Activated CD4-positive, alpha-beta T cell treated with anti-CD3 and anti-CD28 coated beads, Interleukin-2, amount 10 ng/mL, durations not matched to agents 7 days and 5 days (primary cell): Measurements from ENCODE around the gene SHC4. TPM values are rescaled to one million over a fixed set of nuclear protein-coding genes. Genes with fewer than 3 reads are reported as not detected.

ENCODE experiments used
- CTCF ChIA-PET: fragments of 350-600 bp; sonication (Branson Sonifier 250); formaldehyde crosslinking; loops from one replicate; lab custom pipeline; 2021; ENCODE audit warnings: antibody characterized with exemption; lab: Charles Lee
- POLR2A ChIA-PET: fragments of 350-600 bp; sonication (Branson Sonifier 250); formaldehyde crosslinking; loops from one replicate; lab custom pipeline; 2021; ENCODE audit warnings: antibody characterized with exemption; lab: Charles Lee
- DNase-seq: peaks from one replicate; pipeline ENCODE4 v3.0.0-alpha.2; 2020
- H3K27ac Mint-ChIP-seq: one replicate; pipeline ENCODE4 v1.8.0; 2021; ENCODE audit warnings: mild to moderate bottlenecking, moderate library complexity, mixed read lengths
- H3K27me3 Mint-ChIP-seq: one replicate; pipeline ENCODE4 v1.8.0; 2021; ENCODE audit warnings: mixed read lengths
- H3K36me3 Mint-ChIP-seq: one replicate; pipeline ENCODE4 v1.8.0; 2021; ENCODE audit warnings: low read depth, mixed read lengths
- H3K4me1 Mint-ChIP-seq: one replicate; pipeline ENCODE4 v1.8.0; 2021; ENCODE audit warnings: mixed read lengths
- H3K4me3 Mint-ChIP-seq: one replicate; pipeline ENCODE4 v1.8.0; 2021; ENCODE audit warnings: mild to moderate bottlenecking, moderate library complexity, mixed read lengths
- H3K9me3 Mint-ChIP-seq: one replicate; pipeline ENCODE4 v1.8.0; 2021; ENCODE audit warnings: mixed read lengths
- total RNA-seq, 2 experiments: library from RNA; stranded (reverse); gene quantifications; one replicate each; pipeline ENCODE4 v1.2.3, GENCODE V29; 2021

SHC4 gene
- total RNA-seq, 2 experiments from 2014 or later: 0.30 to 0.46 TPM

DNA sequence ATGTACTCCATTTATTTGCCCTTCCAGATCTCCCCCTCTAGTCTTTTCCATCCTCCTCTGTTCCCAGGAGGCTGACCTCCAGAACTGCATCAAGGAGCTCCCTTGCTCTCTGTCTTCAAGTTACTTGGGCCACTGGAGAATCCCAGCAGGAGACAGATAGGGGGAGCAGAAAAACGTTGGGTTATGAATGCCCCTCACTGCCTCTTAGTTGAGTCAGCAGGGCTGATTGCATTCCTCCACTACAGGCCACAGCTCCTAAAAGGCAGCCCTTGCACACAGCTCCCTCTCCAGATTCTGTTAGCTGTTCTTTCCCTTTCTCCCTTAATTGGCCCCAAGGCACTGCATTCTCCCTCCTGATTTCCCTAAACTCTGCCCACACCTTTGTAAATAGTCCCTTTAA, 140.5 kb downstream of the SHC4 start:
- Mint-ChIP-seq H3K36me3 (peaks cover 1% of the 10 kb centered on the region), H3K27me3 (peaks cover 9% of the 10 kb centered on the region), H3K4me3 (no peak overlapping the region), H3K4me1 (no peaks in the 10 kb centered on the region), H3K9me3 (no peaks in the 10 kb centered on the region), H3K27ac (no peak overlapping the region)
- no peak for DNase-seq
- ChIA-PET POLR2A (no interaction called here), CTCF (interaction anchor here (0.7 kb wide), 1 partner anchor 152 kb away, joined by 3 read pairs; no protein-coding TSS in a partner anchor)

DNA sequence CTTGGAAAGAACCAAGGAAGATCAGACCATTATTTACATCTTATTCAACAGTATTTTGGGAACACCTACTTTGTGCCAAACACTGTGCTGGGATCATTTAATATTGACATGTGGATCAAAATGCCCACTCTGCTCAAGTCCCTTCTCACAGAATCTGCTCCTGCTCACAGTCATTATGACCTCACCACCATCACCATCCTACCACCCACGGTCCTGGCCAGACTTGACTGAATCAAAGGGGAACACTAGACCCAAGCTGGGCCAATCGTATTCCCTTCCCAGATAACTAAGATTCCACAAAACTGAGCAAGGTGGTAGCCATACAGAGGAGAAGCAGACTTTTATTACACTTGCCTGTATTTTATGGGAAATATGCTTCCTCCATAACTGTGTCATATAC, 149.4 kb downstream of the SHC4 start:
- Mint-ChIP-seq H3K36me3 (peaks cover 2% of the 10 kb centered on the region), H3K4me1 (peaks cover 17% of the 10 kb centered on the region), H3K27ac (no peak overlapping the region), H3K9me3 (no peaks in the 10 kb centered on the region), H3K4me3 (no peak overlapping the region), H3K27me3 (peaks cover 16% of the 10 kb centered on the region)
- CTCF ChIA-PET: interaction anchor here (0.6 kb wide), 1 partner anchor 290 kb away, joined by 3 read pairs; no protein-coding TSS in a partner anchor
- no peak for DNase-seq
- POLR2A ChIA-PET: no interaction called here

DNA sequence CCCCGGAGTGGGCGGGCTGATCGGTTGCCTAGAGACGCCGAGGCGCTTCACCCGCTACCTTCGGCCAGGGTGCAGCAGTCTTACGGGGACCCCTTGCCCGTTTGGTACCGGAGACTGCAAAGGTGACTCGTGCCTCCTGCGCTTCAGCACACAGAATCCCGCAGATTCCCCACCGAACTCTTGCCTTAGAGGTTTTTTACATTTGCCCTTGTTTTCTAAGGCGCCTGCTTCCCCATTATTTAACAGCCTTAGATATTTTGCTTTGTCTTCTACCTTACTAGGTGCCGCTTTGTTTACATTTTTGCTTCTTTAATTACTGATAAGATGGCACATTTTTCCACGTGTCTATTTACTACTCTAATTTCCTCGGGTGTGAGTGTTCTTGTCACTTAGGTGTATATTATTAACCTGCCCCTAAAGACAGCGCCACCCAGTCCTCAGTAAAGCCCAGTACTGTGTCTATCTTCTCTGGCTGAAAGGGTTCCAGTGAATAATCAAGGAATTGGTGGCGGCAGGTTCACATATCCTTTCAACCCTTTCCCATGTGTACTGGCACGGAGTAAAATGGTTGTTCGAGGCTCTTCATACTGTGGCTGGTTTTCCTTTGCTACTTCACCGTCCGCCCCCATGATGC, 152.3 kb downstream of the SHC4 start:
- no peak for DNase-seq
- ChIA-PET POLR2A (interaction anchor here (0.6 to 1.1 kb wide), 5 partner anchors 11 to 634 kb away, joined by 3 to 8 read pairs (median 4); partner anchors contain the start of genes EID1 and MYEF2), CTCF (interaction anchor here (1.5 to 2.2 kb wide), 2 partner anchors 10 to 344 kb away, joined by 3 to 10 read pairs; partner anchors contain the start of gene COPS2)
- Mint-ChIP-seq H3K9me3 (no peaks in the 10 kb centered on the region), H3K4me3 (peak overlapping the region; percentile 97), H3K27me3 (peaks cover 14% of the 10 kb centered on the region), H3K4me1 (peaks cover 30% of the 10 kb centered on the region), H3K27ac (peak overlapping the region; percentile 1), H3K36me3 (peaks cover 12% of the 10 kb centered on the region)

DNA sequence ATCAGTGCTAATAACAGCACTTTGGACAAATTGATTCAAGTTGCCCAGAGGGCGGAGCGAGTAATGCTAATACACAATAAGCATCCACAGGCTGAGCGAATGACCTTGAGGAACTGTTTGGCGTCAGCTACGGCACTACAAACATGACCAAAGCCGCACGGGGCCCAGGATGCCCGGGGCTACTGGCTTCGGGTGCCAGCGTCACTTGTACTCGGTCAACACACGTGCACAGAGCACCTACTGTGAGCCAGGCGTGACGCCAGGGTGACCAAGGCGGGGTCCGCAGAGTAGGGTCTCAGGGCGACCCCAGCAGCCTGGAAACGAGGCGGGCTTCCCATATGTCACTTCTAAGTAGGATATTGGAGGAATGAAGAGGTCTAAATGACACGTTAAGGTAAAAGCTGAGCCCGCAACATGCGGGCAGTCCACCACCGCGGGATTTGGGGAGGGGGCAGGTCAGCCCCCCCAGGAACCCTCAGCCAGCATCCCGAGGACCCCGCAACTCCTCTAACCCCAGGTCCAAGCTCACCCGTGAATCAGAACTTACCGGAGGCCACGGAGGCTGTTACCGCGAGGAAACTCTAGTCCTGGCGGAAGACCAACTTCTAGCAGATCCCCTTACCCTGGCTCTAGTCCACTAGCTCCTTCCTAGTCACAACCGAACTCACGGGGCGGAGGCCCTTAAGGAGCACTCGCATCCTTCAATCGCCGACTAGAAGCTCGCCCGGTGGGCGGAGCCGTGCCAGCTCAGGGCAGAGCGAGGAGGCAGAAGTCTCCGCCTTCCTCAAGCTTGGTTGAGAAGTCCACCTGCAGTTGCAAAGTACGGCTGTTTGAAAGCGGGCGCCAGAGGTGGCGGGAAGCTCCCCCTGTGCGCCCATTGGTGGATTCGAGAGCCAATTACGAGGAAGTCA, 153.1 kb downstream of the SHC4 start, which contains the start of gene CEP152:
CEP152 (minus strand) TSS at position 656 of the 911 bp plus-strand sequence. CDS start 5,420 bp downstream, outside the sequence.
- DNase-seq: peak; percentile 100
- Mint-ChIP-seq H3K4me1 (peaks cover 37% of the 10 kb centered on the region), H3K4me3 (peak within 1 kb of the TSS; percentile 97), H3K9me3 (no peaks in the 10 kb centered on the region), H3K27ac (peak within 1 kb of the TSS; percentile 98), H3K36me3 (peaks cover 12% of the 10 kb centered on the region), H3K27me3 (peaks cover 14% of the 10 kb centered on the region)
- POLR2A ChIA-PET: interaction anchor here (0.6 to 1.1 kb wide), 5 partner anchors 10 to 633 kb away, joined by 3 to 8 read pairs (median 4); partner anchors contain the start of genes EID1 and MYEF2
- CTCF ChIA-PET: interaction anchor here (1.5 to 2.2 kb wide), 2 partner anchors 9 to 345 kb away, joined by 3 to 10 read pairs; partner anchors contain the start of gene COPS2

DNA sequence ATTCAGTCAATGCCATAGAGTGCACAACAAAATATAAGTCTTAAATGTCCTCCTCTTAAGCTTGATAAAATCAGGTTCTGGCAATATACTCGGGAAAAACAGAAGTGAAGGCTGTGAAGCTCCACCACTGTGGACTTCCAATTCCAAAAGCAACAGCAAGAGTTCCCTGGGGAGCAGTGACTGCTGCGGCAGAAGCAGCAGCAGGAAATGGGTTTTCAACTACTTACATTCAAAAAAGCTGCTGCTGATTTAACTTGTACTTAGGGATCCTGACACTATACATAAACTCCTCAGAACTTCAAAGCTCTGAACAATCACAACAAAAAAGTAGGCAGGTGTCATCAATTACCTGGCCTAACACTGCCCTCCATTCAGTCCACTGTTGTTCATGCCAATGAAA, 157.6 kb downstream of the SHC4 start:
- H3K4me1 Mint-ChIP-seq: peaks cover 56% of the 10 kb centered on the region
- DNase-seq: no peak

DNA sequence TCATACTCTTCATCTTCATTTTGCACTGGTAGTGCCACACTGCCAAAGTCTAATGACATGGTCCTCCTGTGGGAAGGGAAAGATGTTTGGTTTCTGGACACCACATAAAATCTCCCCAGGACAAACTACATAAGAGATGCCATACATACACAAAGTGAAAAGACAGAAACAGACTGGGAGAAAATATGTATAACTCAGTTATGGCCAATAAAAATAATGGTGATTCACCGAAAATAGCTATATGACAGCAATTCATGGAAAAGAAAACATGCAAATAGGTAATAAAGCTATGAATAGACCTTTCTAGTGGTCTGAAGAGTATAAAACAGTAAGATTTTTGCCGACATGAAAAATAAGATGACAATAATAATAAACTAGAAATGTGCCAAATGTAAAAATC, 158.1 kb downstream of the SHC4 start:
- POLR2A ChIA-PET: no interaction called here
- Mint-ChIP-seq H3K4me1 (peaks cover 58% of the 10 kb centered on the region), H3K36me3 (peaks cover 45% of the 10 kb centered on the region), H3K27me3 (no peaks in the 10 kb centered on the region), H3K27ac (no peak overlapping the region), H3K9me3 (no peaks in the 10 kb centered on the region), H3K4me3 (no peak overlapping the region)
- CTCF ChIA-PET: interaction anchor here (0.7 to 1.1 kb wide), 2 partner anchors 18 to 590 kb away, joined by 3 to 4 read pairs; no protein-coding TSS in a partner anchor
- DNase-seq: no peak

More for the DNA sequence above, 157.6 kb downstream of the SHC4 start:
- CTCF ChIA-PET: interaction anchor here (0.7 to 1.3 kb wide), 3 partner anchors 19 to 589 kb away, joined by 3 to 4 read pairs (median 3); no protein-coding TSS in a partner anchor
- POLR2A ChIA-PET: no interaction called here
- Mint-ChIP-seq H3K27me3 (no peaks in the 10 kb centered on the region), H3K27ac (no peak overlapping the region), H3K9me3 (no peaks in the 10 kb centered on the region), H3K36me3 (peaks cover 44% of the 10 kb centered on the region), H3K4me3 (no peak overlapping the region)

DNA sequence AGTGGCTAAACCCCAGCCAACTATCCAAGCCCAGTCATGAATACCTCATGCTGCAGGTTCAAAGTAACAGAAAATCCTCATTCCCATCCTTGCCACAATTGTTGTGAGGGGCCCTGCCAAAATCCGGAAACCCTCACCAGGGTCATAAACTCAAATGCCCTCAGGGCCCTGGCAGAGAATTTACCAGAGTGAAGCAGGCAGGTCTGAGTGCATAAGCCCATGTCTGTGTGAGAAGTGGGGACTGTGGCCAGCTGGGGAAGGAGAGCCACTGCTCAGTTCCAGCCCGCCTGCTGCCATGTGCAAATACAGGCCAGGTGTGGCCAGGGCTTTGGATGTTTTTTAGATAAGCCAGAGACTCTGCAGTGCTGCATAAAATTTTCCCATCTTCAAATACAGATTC, 159.8 kb downstream of the SHC4 start:
- DNase-seq: no peak
- no peaks in the 10 kb centered on the region for H3K27me3 Mint-ChIP-seq
- no peak overlapping the region for H3K27ac Mint-ChIP-seq
- peaks cover 48% of the 10 kb centered on the region for H3K36me3 Mint-ChIP-seq
- peaks cover 53% of the 10 kb centered on the region for H3K4me1 Mint-ChIP-seq
- no peak overlapping the region for H3K4me3 Mint-ChIP-seq
- ChIA-PET CTCF (no interaction called here), POLR2A (no interaction called here)
- H3K9me3 Mint-ChIP-seq: no peaks in the 10 kb centered on the region

DNA sequence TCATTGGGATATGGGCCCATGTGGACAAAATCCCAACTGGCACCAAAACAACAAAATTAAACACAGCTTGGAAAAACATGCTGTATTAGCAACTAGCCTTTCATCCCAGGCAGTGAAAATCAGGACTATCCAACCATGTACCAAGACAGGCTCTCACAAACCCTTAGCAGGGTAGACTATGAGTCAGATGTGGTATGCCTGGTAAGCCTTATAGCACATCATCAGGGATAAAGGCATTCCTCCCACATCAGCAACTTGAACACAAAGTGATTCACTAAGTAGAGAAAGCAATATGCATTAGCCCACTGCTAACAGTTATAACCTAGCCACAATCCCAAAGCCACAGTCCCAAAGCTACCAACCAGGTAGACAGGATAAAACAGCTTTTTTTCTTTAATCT, 160.9 kb downstream of the SHC4 start:
- Mint-ChIP-seq H3K9me3 (no peaks in the 10 kb centered on the region), H3K36me3 (peaks cover 49% of the 10 kb centered on the region), H3K4me1 (peaks cover 57% of the 10 kb centered on the region), H3K4me3 (no peak overlapping the region), H3K27me3 (no peaks in the 10 kb centered on the region), H3K27ac (no peak overlapping the region)
- POLR2A ChIA-PET: no interaction called here
- CTCF ChIA-PET: no interaction called here
- DNase-seq: no peak

DNA sequence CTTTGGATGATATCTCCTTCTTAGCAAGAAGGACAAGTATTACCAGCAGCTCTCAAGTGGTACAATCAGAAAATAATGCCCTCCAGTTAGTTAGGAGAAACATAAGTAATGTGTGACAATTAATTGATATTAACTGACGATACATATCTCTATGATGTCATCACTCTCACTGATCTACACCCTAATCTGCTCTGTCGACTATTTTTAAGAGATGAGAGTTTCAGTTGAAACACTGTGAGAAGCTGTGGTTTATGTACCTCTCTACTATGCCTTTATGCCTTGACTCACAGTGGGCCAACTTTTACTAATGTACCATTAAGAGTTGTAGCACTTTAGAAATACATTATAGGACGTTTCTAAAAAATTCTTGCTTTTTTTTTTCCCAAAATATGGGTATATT, 161.5 kb downstream of the SHC4 start:
- ChIA-PET CTCF (no interaction called here), POLR2A (interaction anchor here (0.7 kb wide), 1 partner anchor 24 kb away, joined by 12 read pairs; no protein-coding TSS in a partner anchor)
- Mint-ChIP-seq H3K9me3 (no peaks in the 10 kb centered on the region), H3K27me3 (no peaks in the 10 kb centered on the region), H3K4me1 (peaks cover 63% of the 10 kb centered on the region), H3K27ac (no peak overlapping the region), H3K36me3 (peaks cover 54% of the 10 kb centered on the region), H3K4me3 (no peak overlapping the region)
- no peak for DNase-seq

DNA sequence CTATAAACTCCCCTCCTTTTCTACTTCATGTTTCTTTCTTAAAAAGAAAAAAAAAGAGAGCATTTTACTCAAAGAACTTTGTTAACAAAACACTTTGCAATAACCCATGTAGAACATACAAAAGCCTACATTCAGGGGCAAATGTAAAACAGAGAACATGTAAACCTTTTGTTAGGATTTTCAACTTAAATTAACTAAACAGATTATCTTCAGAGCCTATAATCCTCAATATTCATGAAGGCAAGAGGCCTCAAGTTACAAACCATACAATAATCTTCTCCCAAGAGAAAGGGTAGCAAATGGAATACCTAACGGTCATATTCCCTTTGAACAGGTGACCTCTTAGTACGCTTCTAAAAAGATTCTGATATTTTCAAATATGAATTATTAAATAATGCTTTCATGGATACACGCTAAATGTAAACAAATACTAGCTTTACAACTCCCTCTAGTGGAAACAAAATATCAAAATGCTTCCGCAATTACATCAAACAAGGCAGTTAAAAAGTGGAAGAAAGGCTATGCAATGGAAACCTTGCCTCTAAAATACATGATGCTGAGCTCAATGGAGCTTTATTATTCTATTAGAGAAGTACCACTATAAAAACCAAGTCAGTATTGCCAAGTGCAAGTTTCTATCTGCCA, 162.8 kb downstream of the SHC4 start:
- H3K27ac Mint-ChIP-seq: no peak overlapping the region

DNA sequence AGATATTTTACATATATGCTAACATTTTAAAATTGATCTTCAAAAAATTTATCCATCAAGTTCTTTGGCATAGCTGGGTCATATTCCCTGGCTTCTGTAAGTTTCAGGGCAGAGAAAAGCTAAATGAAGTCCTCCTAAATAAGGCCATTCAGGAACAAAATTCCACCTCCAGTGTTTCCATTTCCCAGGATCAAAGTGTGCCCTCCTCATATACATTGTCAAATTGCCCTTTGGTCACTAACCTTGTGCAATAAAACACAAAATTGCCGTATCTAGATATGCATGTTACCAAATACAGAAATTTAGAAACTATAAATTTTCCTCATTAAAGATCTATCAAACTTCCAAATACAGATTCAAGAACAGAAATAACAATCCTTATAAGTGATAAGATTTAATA, 163.5 kb downstream of the SHC4 start:
- peaks cover 61% of the 10 kb centered on the region for H3K36me3 Mint-ChIP-seq
- POLR2A ChIA-PET: no interaction called here
- H3K27me3 Mint-ChIP-seq: no peaks in the 10 kb centered on the region
- H3K4me3 Mint-ChIP-seq: no peak overlapping the region
- no peak overlapping the region for H3K27ac Mint-ChIP-seq
- peaks cover 59% of the 10 kb centered on the region for H3K4me1 Mint-ChIP-seq
- no peak for DNase-seq
- H3K9me3 Mint-ChIP-seq: no peaks in the 10 kb centered on the region
- CTCF ChIA-PET: no interaction called here

More for the DNA sequence above, 162.8 kb downstream of the SHC4 start:
- no peak for DNase-seq
- Mint-ChIP-seq H3K27me3 (no peaks in the 10 kb centered on the region), H3K4me1 (peaks cover 62% of the 10 kb centered on the region), H3K9me3 (no peaks in the 10 kb centered on the region), H3K4me3 (no peak overlapping the region), H3K36me3 (peaks cover 61% of the 10 kb centered on the region)
- ChIA-PET CTCF (interaction anchor here (1.5 kb wide), 1 partner anchor 10 kb away, joined by 10 read pairs; the partner anchor contains the start of gene CEP152), POLR2A (interaction anchor here (0.6 kb wide), 1 partner anchor 10 kb away, joined by 3 read pairs; the partner anchor contains the start of gene CEP152)

DNA sequence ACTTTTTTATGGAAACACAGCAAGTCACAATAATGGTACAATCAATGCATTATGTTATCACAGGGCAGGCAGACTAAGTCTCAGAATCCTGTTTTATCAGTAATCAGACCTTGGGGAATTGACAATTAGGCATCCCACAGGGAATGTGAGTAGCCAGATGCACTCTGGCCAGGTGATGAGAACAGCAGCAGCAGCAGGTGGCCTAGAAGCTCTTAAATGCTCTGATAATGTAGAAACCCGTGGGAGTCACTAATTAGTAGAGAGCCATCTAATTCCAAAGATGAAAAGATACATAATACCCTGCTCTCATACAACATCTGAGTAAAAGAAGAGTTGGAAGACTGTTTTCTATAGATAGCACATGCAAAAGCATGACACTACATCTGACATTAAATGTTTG, 165.4 kb downstream of the SHC4 start:
- DNase-seq: no peak
- Mint-ChIP-seq H3K27ac (no peak overlapping the region), H3K27me3 (no peaks in the 10 kb centered on the region), H3K36me3 (peaks cover 51% of the 10 kb centered on the region), H3K4me1 (peaks cover 51% of the 10 kb centered on the region), H3K9me3 (no peaks in the 10 kb centered on the region), H3K4me3 (no peak overlapping the region)
- ChIA-PET POLR2A (no interaction called here), CTCF (no interaction called here)
